Body of pancreas (tissue), 4 donors: ENCODE results near the gene ARHGEF7.

Experiments used
- CTCF ChIP-seq, 7 experiments: fragments of 450-650 bp in 4 of 7; fragments of 200-600 bp in 3 of 7; sonication (generic) in 3 of 7; IDR thresholded peaks; one replicate each; pipeline ENCODE4 v1.5.1; 2016 to 2019; ENCODE audit warnings: antibody characterized with exemption in 7 of 7
- POLR2A ChIP-seq, 3 donors: fragments of 450-650 bp; IDR thresholded peaks; one replicate each; pipeline ENCODE4 v1.6.1; 2016; ENCODE audit warnings: antibody characterized with exemption in 3 of 3, mild to moderate bottlenecking in 2 of 3

DNA sequence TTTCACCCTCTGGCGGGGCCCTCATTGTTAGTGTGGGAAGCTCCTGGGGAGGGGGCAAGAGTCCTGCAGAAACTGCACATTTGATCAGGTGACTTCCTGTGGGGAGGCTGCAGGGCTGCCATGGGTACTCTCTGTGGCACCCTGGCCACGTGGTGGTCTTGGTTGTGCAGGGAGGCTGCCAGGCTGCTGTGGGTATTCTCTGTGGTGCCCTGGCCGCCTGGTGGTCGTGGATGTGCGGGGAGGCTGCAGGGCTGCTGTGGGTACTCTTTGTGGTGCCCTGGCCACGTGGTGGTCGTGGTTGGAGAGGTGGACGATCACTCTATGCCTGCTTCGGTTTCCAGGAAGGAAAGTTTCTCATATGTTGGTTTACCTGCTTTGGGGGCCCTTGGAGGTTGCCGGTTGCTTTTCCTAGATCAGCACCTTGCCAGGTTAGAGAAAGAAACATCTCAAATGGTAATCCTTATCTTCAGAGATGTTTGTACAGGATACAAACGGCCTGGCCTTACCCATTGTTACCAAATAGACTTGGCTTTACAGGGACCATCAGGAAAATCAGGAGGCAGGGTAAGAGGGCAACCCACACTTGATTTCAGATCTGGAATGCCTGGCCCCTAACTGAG, 228.2 kb downstream of the ARHGEF7 start:
- TF ChIP-seq CTCF (IDR thresholded peaks at IDR 0.05) = no peak
- TF ChIP-seq POLR2A (IDR thresholded peaks at IDR 0.05) = no peak
